Neural cell (in vitro differentiated cells): ENCODE data around the gene NOS1AP.

Source experiments
- EP300 ChIP-seq: fragments of 450-650 bp; conservative IDR thresholded peaks from 2 replicates; pipeline ENCODE4 v1.6.1; 2014; ENCODE audit warnings: antibody characterized with exemption, mild to moderate bottlenecking, moderate library complexity; ENCODE audit not compliant: poor library complexity, severe bottlenecking
- EZH2 ChIP-seq: fragments of 200-600, 300-800 bp; shearing (Covaris generic), sonication (generic); IDR thresholded peaks from 2 replicates; pipeline ENCODE4 v1.6.1; 2014; ENCODE audit warnings: antibody characterized with exemption, low read length, borderline replicate concordance, mild to moderate bottlenecking; ENCODE audit not compliant: insufficient read depth, poor library complexity, severe bottlenecking
- RAD21 ChIP-seq: fragments of 450-650 bp; conservative IDR thresholded peaks from 2 replicates; pipeline ENCODE4 v1.6.1; 2014; ENCODE audit warnings: antibody characterized with exemption, mild to moderate bottlenecking, moderate library complexity
- SMC3 ChIP-seq: fragments of 450-650 bp; conservative IDR thresholded peaks from 2 replicates; pipeline ENCODE4 v1.6.1; 2014; ENCODE audit warnings: antibody characterized with exemption, mild to moderate bottlenecking, moderate library complexity; ENCODE audit not compliant: poor library complexity
- TF ChIP-seq, protein P1 (sequence below): fragments of 450-650 bp; IDR thresholded peaks from 2 replicates; pipeline ENCODE4 v1.5.1; 2014; ENCODE audit warnings: antibody characterized with exemption, mild to moderate bottlenecking, moderate library complexity; ENCODE audit not compliant: poor library complexity, severe bottlenecking

DNA sequence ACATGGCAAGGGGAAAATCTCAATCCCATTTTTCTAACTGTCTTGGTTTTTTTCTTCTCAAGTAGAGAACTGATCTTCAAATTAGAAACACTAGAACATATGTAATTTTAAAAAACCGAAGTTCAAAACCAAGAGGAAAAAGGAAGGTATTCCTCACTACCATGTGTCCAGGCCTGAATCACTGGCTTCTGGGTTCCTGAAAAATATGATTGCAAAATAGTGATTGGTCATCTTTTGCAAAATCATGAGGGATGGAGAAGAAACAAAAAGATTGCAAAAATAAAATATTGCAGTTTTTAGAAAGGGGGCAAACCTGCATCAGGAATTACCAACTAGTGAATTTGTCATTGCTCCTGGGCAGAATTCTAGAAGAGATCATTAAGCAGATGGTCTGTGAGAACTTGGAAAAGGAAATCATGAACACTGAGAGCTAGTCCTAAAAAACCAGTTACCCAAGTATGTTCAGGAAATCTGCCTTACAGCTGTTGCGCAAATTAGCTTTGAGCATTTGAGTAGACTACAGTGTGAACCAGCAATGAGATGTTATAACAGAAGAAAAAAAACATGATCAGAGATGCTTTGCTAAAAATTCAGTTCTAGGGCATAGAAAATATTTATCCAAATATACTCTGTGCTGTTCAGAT, 257.8 kb downstream of the NOS1AP start:
- TF ChIP-seq, protein P1, sequence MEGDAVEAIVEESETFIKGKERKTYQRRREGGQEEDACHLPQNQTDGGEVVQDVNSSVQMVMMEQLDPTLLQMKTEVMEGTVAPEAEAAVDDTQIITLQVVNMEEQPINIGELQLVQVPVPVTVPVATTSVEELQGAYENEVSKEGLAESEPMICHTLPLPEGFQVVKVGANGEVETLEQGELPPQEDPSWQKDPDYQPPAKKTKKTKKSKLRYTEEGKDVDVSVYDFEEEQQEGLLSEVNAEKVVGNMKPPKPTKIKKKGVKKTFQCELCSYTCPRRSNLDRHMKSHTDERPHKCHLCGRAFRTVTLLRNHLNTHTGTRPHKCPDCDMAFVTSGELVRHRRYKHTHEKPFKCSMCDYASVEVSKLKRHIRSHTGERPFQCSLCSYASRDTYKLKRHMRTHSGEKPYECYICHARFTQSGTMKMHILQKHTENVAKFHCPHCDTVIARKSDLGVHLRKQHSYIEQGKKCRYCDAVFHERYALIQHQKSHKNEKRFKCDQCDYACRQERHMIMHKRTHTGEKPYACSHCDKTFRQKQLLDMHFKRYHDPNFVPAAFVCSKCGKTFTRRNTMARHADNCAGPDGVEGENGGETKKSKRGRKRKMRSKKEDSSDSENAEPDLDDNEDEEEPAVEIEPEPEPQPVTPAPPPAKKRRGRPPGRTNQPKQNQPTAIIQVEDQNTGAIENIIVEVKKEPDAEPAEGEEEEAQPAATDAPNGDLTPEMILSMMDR, result no peak
- no peak for TF ChIP-seq EZH2
- TF ChIP-seq SMC3, result no peak
- no peak for TF ChIP-seq RAD21
- TF ChIP-seq EP300, result no peak
